Heart left ventricle (tissue), 13 donors: Measurements from ENCODE around the gene PPP1R2C.

Source experiments
- CTCF ChIP-seq, 12 donors: fragments of 200-600 bp; sonication (generic) in 4 of 12; IDR thresholded peaks; one replicate each; pipeline versions ENCODE4 v1.5.0 to v1.8.0; 2018 to 2022; ENCODE audit warnings: antibody characterized with exemption in 12 of 12, mild to moderate bottlenecking in 5 of 12
- POLR2A ChIP-seq, 2 donors: fragments of 450-650 bp; IDR thresholded peaks; one replicate each; pipeline ENCODE4 v1.6.1; 2017; ENCODE audit warnings: antibody characterized with exemption in 2 of 2, mild to moderate bottlenecking in 2 of 2, moderate library complexity in 2 of 2
- donor health status: ischemic (EF 13 %, LVEDD 7.1; RV severe dilation, severe dysfunction).
- donor health status: DM: no; HTN: yes; CAD: no.
- donor health status: DM: no; HTN: no; CAD: no.
- donor health status: ischemic (EF 25% LVEDD 6.9; RV normal size, moderate dysfunction).
- donor health status: ischemic (EF 25% LVEDD 5.7; RV mildly dilated, moderate dysfunction).
- donor health status: ischemic (EF 35%, LVEDD 5.7; RV mildly dilated, moderate dysfunction).
- donor health status: nonischemic (EF 11% LVEDD 7.7; RV severe dilation, severe dysfunction).
- donor health status: DM: yes; HTN: yes; CAD: no.
- donor health status: PGD.
- donor health status: ischemic (EF 29% LVEDD 5.4; RV normal size, mild dysfunction).
- donor health status: nonischemic (EF 23%, LVEDD 6.1; RV moderate dilation, normal function).

GRCh38 chrX:42770566-42770965, 7.4 kb downstream of the PPP1R2C start:
- TF ChIP-seq POLR2A (IDR thresholded peaks at IDR 0.05), result no peak
- TF ChIP-seq CTCF (IDR thresholded peaks at IDR 0.05), result no peak
